Ovary (tissue), 3 donors: ENCODE results near the gene RHO.

ENCODE experiments used
- CTCF ChIP-seq, 3 donors: fragments of 450-650 bp in 2 of 3; fragments of 200-600 bp in 1 of 3; IDR thresholded peaks; one replicate each; pipeline versions ENCODE4 v1.5.1 to v1.8.0; 2016 to 2022; ENCODE audit warnings: antibody characterized with exemption in 3 of 3, mild to moderate bottlenecking in 1 of 3
- POLR2A ChIP-seq: fragments of 450-650 bp; IDR thresholded peaks from one replicate; pipeline ENCODE4 v1.6.1; 2017; ENCODE audit warnings: antibody characterized with exemption, mild to moderate bottlenecking, moderate library complexity
- donor health status: DM: no; HTN: no; CAD: no.

GRCh38 chr3:129504471-129505100 lies 23.9 kb upstream of the RHO start:
- TF ChIP-seq CTCF (IDR thresholded peaks at IDR 0.05): no peak
- no peak for TF ChIP-seq POLR2A
